IMR-90 (cell line): Measurements from ENCODE around the gene SEMA5A. TPM values are rescaled to one million over a fixed set of nuclear protein-coding genes. Genes with fewer than 3 reads are reported as not detected.

ENCODE experiments used
- ATAC-seq: fragments of 200-7000 bp; cut with Tn5 transposase; 2 replicates; pipeline ENCODE4 v1.9.1; 2020; ENCODE audit warnings: low read depth, mild to moderate bottlenecking, moderate library complexity
- BruUV-seq: library from RNA; stranded (reverse); fragments of 400-500 nt; replicated peaks from 2 replicates; lab custom pipeline; 2021; lab: Mats Ljungman, UMichigan
- CTCF ChIA-PET: fragments of 300-600 bp; formaldehyde crosslinking; extraction: SDS; loops from one replicate; lab custom pipeline; 2021; ENCODE audit warnings: antibody characterized with exemption; lab: Yijun Ruan, JAX
- POLR2A ChIA-PET: fragments of 300-600 bp; sonication (Branson Sonifier 250); formaldehyde crosslinking; loops from one replicate; lab custom pipeline; 2022; ENCODE audit warnings: antibody characterized with exemption; ENCODE audit not compliant: unreplicated experiment; lab: Charles Lee
- DNase-seq: peaks from one replicate; pipeline ENCODE4 v3.0.0; 2013
- H2AFZ ChIP-seq: replicated peaks from 2 replicates; pipeline ENCODE3; 2013; ENCODE audit warnings: low read length, mild to moderate bottlenecking; ENCODE audit not compliant: poor library complexity
- H2AK5ac ChIP-seq: 2 replicates; pipeline ENCODE4 v1.6.1; 2013; ENCODE audit warnings: low read depth, low read length, inconsistent platforms
- H2AK9ac ChIP-seq: replicated peaks from 2 replicates; pipeline ENCODE3; 2013; ENCODE audit warnings: mild to moderate bottlenecking, low read depth, low read length, moderate library complexity; ENCODE audit not compliant: poor library complexity
- H2BK120ac ChIP-seq: 2 replicates; pipeline ENCODE4 v1.6.1; 2013; ENCODE audit warnings: low read depth, low read length, inconsistent platforms
- H2BK15ac ChIP-seq: 3 replicates; pipeline ENCODE4 v1.6.1; 2013; ENCODE audit warnings: low read depth, low read length, inconsistent platforms
- H2BK20ac ChIP-seq: 2 replicates; pipeline ENCODE4 v1.6.1; 2013; ENCODE audit warnings: low read depth, mild to moderate bottlenecking, inconsistent platforms, low read length, moderate library complexity
- H2BK5ac ChIP-seq: 2 replicates; pipeline ENCODE4 v1.6.1; 2013; ENCODE audit warnings: mild to moderate bottlenecking, low read depth, low read length, inconsistent platforms; ENCODE audit not compliant: poor library complexity, severe bottlenecking
- H3K14ac ChIP-seq: replicated peaks from 2 replicates; pipeline ENCODE4 v1.6.1; 2013; ENCODE audit warnings: low read depth, low read length, inconsistent platforms
- H3K18ac ChIP-seq: 2 replicates; pipeline ENCODE4 v1.6.1; 2013; ENCODE audit warnings: low read depth, low read length, control low read depth
- H3K23ac ChIP-seq: 2 replicates; pipeline ENCODE4 v1.6.1; 2013; ENCODE audit warnings: low read depth, low read length, inconsistent platforms
- H3K27ac ChIP-seq: 2 replicates; pipeline ENCODE4 v1.5.1; 2013; ENCODE audit warnings: mild to moderate bottlenecking, control low read depth, low read length; ENCODE audit not compliant: insufficient read depth
- H3K27me3 ChIP-seq: 2 replicates; pipeline ENCODE4 v1.6.1; 2013; ENCODE audit warnings: low read length; ENCODE audit not compliant: control insufficient read depth, insufficient read depth
- H3K36me3 ChIP-seq: 2 replicates; pipeline ENCODE4 v1.6.1; 2013; ENCODE audit warnings: low read length, mixed read lengths; ENCODE audit not compliant: control insufficient read depth, insufficient read depth
- H3K4ac ChIP-seq: 2 replicates; pipeline ENCODE4 v1.6.1; 2013; ENCODE audit warnings: low read depth, low read length, inconsistent platforms
- H3K4me1 ChIP-seq: 2 replicates; pipeline ENCODE4 v1.6.1; 2013; ENCODE audit warnings: low read length, mixed read lengths; ENCODE audit not compliant: control insufficient read depth, insufficient read depth
- H3K4me2 ChIP-seq: 2 replicates; pipeline ENCODE4 v1.6.1; 2013; ENCODE audit warnings: low read depth, mild to moderate bottlenecking, control low read depth, low read length, moderate library complexity
- H3K4me3 ChIP-seq: 2 replicates; pipeline ENCODE4 v1.5.1; 2013; ENCODE audit warnings: low read depth, mild to moderate bottlenecking, control low read depth, low read length, moderate library complexity; ENCODE audit not compliant: insufficient read depth
- H3K56ac ChIP-seq: 2 replicates; pipeline ENCODE4 v1.6.1; 2013; ENCODE audit warnings: low read length, inconsistent platforms; ENCODE audit not compliant: insufficient read depth; ENCODE audit errors: extremely low read depth
- H3K79me1 ChIP-seq, 2 experiments: 2 replicates each; pipeline ENCODE4 v1.6.1; 2013; ENCODE audit warnings: low read length in 2 of 2, inconsistent platforms in 1 of 2, low read depth in 1 of 2
- H3K9ac ChIP-seq: 2 replicates; pipeline ENCODE4 v1.6.1; 2013; ENCODE audit warnings: low read depth, low read length, control low read depth
- H3K9me1 ChIP-seq: 2 replicates; pipeline ENCODE4 v1.6.1; 2013; ENCODE audit warnings: low read length, inconsistent platforms; ENCODE audit not compliant: insufficient read depth
- H3K9me3 ChIP-seq: 2 replicates; pipeline ENCODE4 v1.6.1; 2013; ENCODE audit warnings: low read length; ENCODE audit not compliant: control insufficient read depth, insufficient read depth
- H4K20me1 ChIP-seq: 2 replicates; pipeline ENCODE4 v1.6.1; 2013; ENCODE audit warnings: low read length, inconsistent platforms; ENCODE audit not compliant: insufficient read depth
- H4K5ac ChIP-seq: 2 replicates; pipeline ENCODE4 v1.6.1; 2013; ENCODE audit warnings: mild to moderate bottlenecking, low read depth, low read length, control low read depth
- H4K8ac ChIP-seq, 2 experiments: 2 replicates each; pipeline ENCODE4 v1.6.1; 2013; ENCODE audit warnings: low read depth in 2 of 2, low read length in 2 of 2, control low read depth in 1 of 2, inconsistent platforms in 1 of 2
- H4K91ac ChIP-seq: 2 replicates; pipeline ENCODE4 v1.6.1; 2013; ENCODE audit warnings: low read depth, low read length, inconsistent platforms; ENCODE audit not compliant: insufficient read depth
- BHLHE40 ChIP-seq: fragments of 150-350 bp; IDR thresholded peaks from 2 replicates; pipeline ENCODE4 v1.6.1; 2016; ENCODE audit warnings: mild to moderate bottlenecking, low read depth, low read length
- CEBPB ChIP-seq: IDR thresholded peaks from 2 replicates; pipeline ENCODE4 v1.6.1; 2012; ENCODE audit warnings: low read depth, low read length, improper control_type of control experiment
- CHD1 ChIP-seq: IDR thresholded peaks from 2 replicates; pipeline ENCODE4 v1.6.1; 2012; ENCODE audit warnings: low read depth, low read length, improper control_type of control experiment
- FOS ChIP-seq: fragments of 150-350 bp; IDR thresholded peaks from 2 replicates; pipeline ENCODE4 v1.6.1; 2016; ENCODE audit warnings: low read depth, low read length
- MAFK ChIP-seq: IDR thresholded peaks from 2 replicates; pipeline ENCODE4 v1.6.1; 2012; ENCODE audit warnings: low read depth, low read length, improper control_type of control experiment
- MAZ ChIP-seq: IDR thresholded peaks from 2 replicates; pipeline ENCODE4 v1.6.1; 2012; ENCODE audit warnings: low read depth, mild to moderate bottlenecking, low read length, improper control_type of control experiment, moderate library complexity, borderline replicate concordance
- MXI1 ChIP-seq: IDR thresholded peaks from 2 replicates; pipeline ENCODE4 v1.6.1; 2012; ENCODE audit warnings: low read depth, mild to moderate bottlenecking, low read length, moderate library complexity, borderline replicate concordance
- NFE2L2 ChIP-seq: fragments of 150-350 bp; IDR thresholded peaks from 2 replicates; pipeline ENCODE4 v1.6.1; 2016; ENCODE audit warnings: low read depth, mild to moderate bottlenecking, low read length
- POLR2A ChIP-seq: IDR thresholded peaks from 2 replicates; pipeline ENCODE4 v1.6.1; 2012; ENCODE audit warnings: mild to moderate bottlenecking, low read depth, low read length
- RAD21 ChIP-seq: IDR thresholded peaks from 2 replicates; pipeline ENCODE4 v1.6.1; 2012; ENCODE audit warnings: low read length, improper control_type of control experiment
- RCOR1 ChIP-seq: IDR thresholded peaks from 2 replicates; pipeline ENCODE4 v1.6.1; 2012; ENCODE audit warnings: mild to moderate bottlenecking, low read length, improper control_type of control experiment; ENCODE audit not compliant: insufficient replicate concordance
- RFX5 ChIP-seq: IDR thresholded peaks from 2 replicates; pipeline ENCODE4 v1.8.0; 2012; ENCODE audit warnings: low read depth, mild to moderate bottlenecking, low read length, moderate library complexity
- SMC3 ChIP-seq: fragments of 150-350 bp; IDR thresholded peaks from 2 replicates; pipeline ENCODE4 v1.6.1; 2016; ENCODE audit warnings: low read depth, mild to moderate bottlenecking, antibody characterized with exemption, low read length, moderate library complexity
- USF2 ChIP-seq: fragments of 150-350 bp; IDR thresholded peaks from 2 replicates; pipeline ENCODE4 v1.6.1; 2017; ENCODE audit warnings: mild to moderate bottlenecking, antibody characterized with exemption, low read length, low read depth
- WGBS, 2 experiments: methylation state at CpG; one replicate each; pipeline versions ENCODE4 v1.1.5 to v1.1.7; 2013; ENCODE audit warnings: missing lambda C conversion rate in 2 of 2; ENCODE audit not compliant: insufficient read length in 1 of 2; ENCODE audit errors: extremely low coverage in 2 of 2; 5-methylcytosine and 5-hydroxymethylcytosine counted together
- dilution Hi-C: fragments of 300-500 bp; cut with HindIII; formaldehyde crosslinking; loops from one replicate; pipeline ENCODE4 v1.14.3; 2018; ENCODE audit warnings: low sequenced_read_pairs; ENCODE audit not compliant: unreplicated experiment
- in situ Hi-C: fragments of 300-500 bp; cut with MboI; formaldehyde crosslinking; loops from 3 replicates; pipeline ENCODE4 v1.14.3; 2019; ENCODE audit warnings: low sequenced_read_pairs, inconsistent platforms, mixed read lengths
- intact Hi-C: fragments of 100-400 bp; cut with micrococcal nuclease; formaldehyde crosslinking; loops from 2 replicates; pipeline ENCODE4 v1.10.0; 2022
- polyA plus RNA-seq, 3 experiments: library from polyadenylated mRNA; depleted of rRNA; stranded (reverse); fragments of >200 nt; gene quantifications; 2 replicates each; pipeline ENCODE4 v1.2.3, GENCODE V29; 2012; ENCODE audit warnings: low replicate concordance in 1 of 3
- total RNA-seq: library from RNA; depleted of rRNA; stranded (reverse); fragments of >200 nt; gene quantifications from 2 replicates; pipeline ENCODE4 v1.2.3, GENCODE V29; 2012
- TF ChIP-seq, protein P1 (sequence below): fragments of 150-350 bp; IDR thresholded peaks from 2 replicates; pipeline ENCODE4 v1.6.1; 2016; ENCODE audit warnings: low read depth, mild to moderate bottlenecking, low read length, moderate library complexity, borderline replicate concordance
- TF ChIP-seq, protein P2 (sequence below): conservative IDR thresholded peaks from 2 replicates; pipeline ENCODE4 v1.5.1; 2012; ENCODE audit warnings: mild to moderate bottlenecking, low read depth, low read length, improper control_type of control experiment

SEMA5A gene
- total and polyA plus RNA-seq, 2 of the 4 experiments (the other 2 are of a cell fraction) = 8.2 to 9.9 TPM

DNA sequence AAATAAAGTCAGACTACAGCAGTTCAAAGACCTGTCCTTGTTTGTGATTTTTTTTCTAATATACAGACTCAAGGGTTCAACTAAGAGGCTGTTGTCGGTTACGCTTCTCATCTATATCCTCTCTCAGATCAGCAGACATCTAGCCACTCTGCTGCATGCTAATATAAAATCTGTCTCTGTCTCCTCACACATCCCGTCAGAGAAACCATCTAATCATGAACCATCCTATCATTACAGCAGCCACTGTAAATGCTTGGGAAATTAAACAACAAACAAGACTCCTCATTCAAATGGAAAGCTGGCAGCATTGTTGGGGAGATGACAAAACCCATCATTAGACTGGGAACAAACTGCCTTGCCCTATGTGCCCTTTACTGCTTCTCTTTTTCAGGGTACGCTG is 94.8 kb downstream of the SEMA5A start:
- Histone ChIP-seq H2AK9ac (no peak overlapping the region), H3K4me1 (peaks cover 12% of the 10 kb centered on the region), H3K9ac (no peak overlapping the region), H2BK15ac (no peak overlapping the region), H3K4me2 (no peak overlapping the region), H4K91ac (no peak overlapping the region), H3K36me3 (peaks cover 2% of the 10 kb centered on the region; the same call in 1 of the 2 replicates), H3K9me3 (peaks cover 11% of the 10 kb centered on the region), H4K20me1 (peaks cover 27% of the 10 kb centered on the region; the same call in 1 of the 2 replicates), H3K14ac (no peak overlapping the region), H2BK120ac (no peak overlapping the region), H3K27ac (no peak overlapping the region), H3K27me3 (peaks cover 2% of the 10 kb centered on the region; the same call in 1 of the 2 replicates), H3K23ac (no peak overlapping the region), H3K56ac (no peak overlapping the region; the same call in 1 of the 2 replicates), H2BK5ac (no peak overlapping the region), H3K9me1 (peaks cover 6% of the 10 kb centered on the region; the same call in 1 of the 2 replicates), H3K79me1 (peaks cover 18 to 79% of the 10 kb centered on the region in 2 experiments), H3K4ac (no peak overlapping the region), H3K18ac (no peak overlapping the region), H4K8ac (no peak overlapping the region), H2AFZ (no peak overlapping the region), H3K4me3 (no peak overlapping the region), H4K5ac (no peak overlapping the region), H2AK5ac (no peak overlapping the region), H2BK20ac (no peak overlapping the region)
- intact Hi-C loops = no loop called here
- no peak for TF ChIP-seq USF2
- TF ChIP-seq NFE2L2 = no peak
- no peak for TF ChIP-seq POLR2A
- TF ChIP-seq MAFK = no peak
- TF ChIP-seq FOS = no peak
- no peak for TF ChIP-seq BHLHE40
- TF ChIP-seq RFX5 = no peak
- TF ChIP-seq MXI1 = no peak
- TF ChIP-seq, protein P1, sequence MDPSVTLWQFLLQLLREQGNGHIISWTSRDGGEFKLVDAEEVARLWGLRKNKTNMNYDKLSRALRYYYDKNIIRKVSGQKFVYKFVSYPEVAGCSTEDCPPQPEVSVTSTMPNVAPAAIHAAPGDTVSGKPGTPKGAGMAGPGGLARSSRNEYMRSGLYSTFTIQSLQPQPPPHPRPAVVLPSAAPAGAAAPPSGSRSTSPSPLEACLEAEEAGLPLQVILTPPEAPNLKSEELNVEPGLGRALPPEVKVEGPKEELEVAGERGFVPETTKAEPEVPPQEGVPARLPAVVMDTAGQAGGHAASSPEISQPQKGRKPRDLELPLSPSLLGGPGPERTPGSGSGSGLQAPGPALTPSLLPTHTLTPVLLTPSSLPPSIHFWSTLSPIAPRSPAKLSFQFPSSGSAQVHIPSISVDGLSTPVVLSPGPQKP = no peak
- no peak for TF ChIP-seq CEBPB
- TF ChIP-seq CHD1 = no peak
- no peak for TF ChIP-seq SMC3
- TF ChIP-seq, protein P2, sequence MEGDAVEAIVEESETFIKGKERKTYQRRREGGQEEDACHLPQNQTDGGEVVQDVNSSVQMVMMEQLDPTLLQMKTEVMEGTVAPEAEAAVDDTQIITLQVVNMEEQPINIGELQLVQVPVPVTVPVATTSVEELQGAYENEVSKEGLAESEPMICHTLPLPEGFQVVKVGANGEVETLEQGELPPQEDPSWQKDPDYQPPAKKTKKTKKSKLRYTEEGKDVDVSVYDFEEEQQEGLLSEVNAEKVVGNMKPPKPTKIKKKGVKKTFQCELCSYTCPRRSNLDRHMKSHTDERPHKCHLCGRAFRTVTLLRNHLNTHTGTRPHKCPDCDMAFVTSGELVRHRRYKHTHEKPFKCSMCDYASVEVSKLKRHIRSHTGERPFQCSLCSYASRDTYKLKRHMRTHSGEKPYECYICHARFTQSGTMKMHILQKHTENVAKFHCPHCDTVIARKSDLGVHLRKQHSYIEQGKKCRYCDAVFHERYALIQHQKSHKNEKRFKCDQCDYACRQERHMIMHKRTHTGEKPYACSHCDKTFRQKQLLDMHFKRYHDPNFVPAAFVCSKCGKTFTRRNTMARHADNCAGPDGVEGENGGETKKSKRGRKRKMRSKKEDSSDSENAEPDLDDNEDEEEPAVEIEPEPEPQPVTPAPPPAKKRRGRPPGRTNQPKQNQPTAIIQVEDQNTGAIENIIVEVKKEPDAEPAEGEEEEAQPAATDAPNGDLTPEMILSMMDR = no peak
- TF ChIP-seq RAD21 = no peak
- no peak for TF ChIP-seq MAZ
- no peak for TF ChIP-seq RCOR1
- DNase-seq (no peak), ATAC-seq (no peak)
- no CpG with 5 or more reads among the region's 4 CpGs for WGBS, 2 experiments
- ChIA-PET CTCF (no interaction called here), POLR2A (interaction anchor here (0.6 kb wide), 1 partner anchor 97 kb away, joined by 3 read pairs; no protein-coding TSS in a partner anchor)
- dilution Hi-C loops = no loop called here
- in situ Hi-C loops = no loop called here
- BruUV-seq = no TSS peak
